SKM-1 (cell line): ENCODE results near the gene CAMK1.

Experiments used
- DNase-seq: peaks from one replicate; lab custom pipeline; 2025; ENCODE audit not compliant: unreplicated experiment; lab: John Stamatoyannopoulos, UW

Gene CAMK1

GRCh38 chr3:9769426-9770275 is at the start of gene CAMK1:
TSS of gene CAMK1 (minus strand) at chr3:9769947. CDS start at chr3:9767749, 2,198 bp downstream.
- no peak for DNase-seq

GRCh38 chr3:9818666-9819335 is 49.1 kb upstream of the CAMK1 start:
- DNase-seq: no peak

DNA sequence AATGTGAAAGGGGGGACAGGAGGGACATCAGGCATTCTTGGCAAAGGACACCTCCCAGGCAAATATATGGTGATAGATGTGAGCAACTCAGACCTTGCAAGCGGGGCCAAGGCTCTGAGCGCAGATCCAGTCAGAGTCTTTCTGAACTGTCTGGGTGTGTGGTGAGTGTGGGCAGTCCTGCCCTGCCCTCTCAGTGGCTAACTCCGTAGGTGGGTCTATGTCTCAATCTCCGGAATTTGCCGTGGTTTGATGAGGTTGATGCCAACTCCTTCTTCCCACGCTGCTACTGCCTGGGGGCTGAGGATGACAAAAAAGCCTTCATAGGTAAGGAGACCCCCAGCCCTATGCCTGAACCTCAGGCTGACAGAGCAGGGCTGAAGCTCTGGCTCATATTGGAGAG is 47.7 kb upstream of the CAMK1 start:
- DNase-seq: no peak

DNA sequence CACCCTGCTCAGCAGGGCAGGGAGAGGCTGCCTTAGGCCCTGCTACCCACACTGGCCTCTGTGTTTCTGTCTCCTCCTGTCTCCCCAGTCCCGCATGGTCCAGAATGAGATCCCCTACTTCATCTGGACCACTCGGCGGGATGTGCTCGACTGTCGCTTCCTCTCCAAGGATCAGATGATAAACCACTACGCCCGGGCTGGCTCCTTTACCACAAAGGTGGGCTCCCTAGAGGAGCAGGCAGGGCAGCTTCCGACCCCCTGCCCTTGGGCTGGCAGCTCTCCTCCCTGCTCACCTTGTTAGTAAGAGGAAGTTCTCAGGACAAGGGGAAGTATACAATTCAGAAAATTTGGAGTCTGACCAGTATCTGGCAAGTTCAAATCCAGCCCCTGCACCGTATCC is 46.2 kb upstream of the CAMK1 start:
- no peak for DNase-seq

DNA sequence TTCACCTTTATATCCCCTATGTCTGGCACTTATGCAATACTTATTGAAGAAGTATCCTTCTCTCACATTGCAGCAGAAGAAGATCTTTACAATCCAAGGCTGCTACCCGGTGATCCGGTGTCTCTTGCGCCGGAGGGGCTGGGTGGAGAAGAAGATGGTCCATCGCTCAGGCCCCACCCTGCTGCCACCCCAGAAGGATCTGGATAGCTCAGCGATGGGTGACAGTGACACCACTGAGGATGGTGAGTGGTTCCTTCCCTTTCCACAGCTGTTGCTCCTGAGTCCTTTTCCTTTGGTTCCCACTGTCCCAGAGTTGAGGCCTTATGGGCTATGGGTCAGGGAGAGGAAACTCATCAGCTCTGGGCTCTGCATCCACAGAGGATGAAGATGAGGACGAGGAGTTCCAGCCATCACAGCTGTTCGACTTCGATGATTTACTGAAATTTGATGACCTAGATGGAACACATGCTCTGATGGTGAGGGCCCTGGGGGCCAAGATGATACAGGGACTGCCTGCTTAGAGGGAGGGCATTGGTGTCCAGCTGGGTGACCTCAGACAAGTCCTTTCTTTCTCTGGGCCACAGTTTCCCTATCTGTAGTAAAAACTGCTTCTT is 43.2 kb upstream of the CAMK1 start:
- no peak for DNase-seq

DNA sequence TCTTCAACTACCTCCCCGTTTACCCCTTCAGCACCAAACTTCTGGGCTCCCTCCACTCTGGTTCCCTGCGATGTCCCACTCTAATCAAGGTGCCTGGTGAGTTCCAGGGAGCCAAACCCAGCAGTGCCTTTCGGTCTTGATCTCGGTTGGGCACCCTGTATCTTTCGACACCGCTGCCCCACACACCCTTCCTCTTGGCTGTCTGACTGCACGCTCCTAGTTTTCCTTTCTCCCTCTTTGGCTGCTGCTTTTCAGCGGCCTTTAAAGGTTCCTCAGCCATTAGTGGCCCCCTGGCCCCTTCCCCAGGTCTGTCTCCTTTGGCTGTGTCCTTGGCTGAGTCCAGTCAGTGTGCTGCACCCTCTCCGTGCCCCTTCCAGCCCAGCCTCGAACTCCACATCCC is 41.1 kb upstream of the CAMK1 start:
- DNase-seq: no peak

GRCh38 chr3:9810433-9810770 is 40.7 kb upstream of the CAMK1 start:
- DNase-seq: no peak

GRCh38 chr3:9809615-9810432 is 40.1 kb upstream of the CAMK1 start, which contains the start of gene TTLL3:
TSS of gene TTLL3 (plus strand) at chr3:9810262. CDS start at chr3:9810662, 400 bp downstream.
- DNase-seq: peak; percentile 57

- peak; percentile 24 for DNase-seq
Observed at GRCh38 chr3:9809239-9809614, 39.5 kb upstream of the CAMK1 start.

GRCh38 chr3:9808345-9809037 is 38.7 kb upstream of the CAMK1 start:
- DNase-seq: no peak

DNA sequence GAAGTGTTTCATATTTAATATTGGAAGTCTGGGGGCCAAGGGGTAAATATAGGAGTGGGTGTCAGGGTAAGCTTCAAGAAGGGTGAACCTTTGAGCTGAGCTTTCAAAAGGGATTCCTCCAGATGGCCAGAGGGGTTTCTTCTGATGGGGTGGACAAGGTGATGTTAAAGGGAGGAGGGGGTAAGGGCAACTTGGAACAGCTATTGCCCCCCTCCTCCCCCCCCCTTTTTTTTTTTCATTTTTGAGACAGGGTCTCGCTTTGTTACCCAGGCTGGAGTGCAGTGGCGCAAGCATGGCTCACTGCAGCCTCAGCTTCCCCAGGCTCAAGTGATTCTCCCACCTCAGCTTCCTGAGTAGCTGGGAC is 38.2 kb upstream of the CAMK1 start:
- DNase-seq: no peak

- no peak for DNase-seq
Observed at GRCh38 chr3:9806688-9807589, 37.2 kb upstream of the CAMK1 start.

DNA sequence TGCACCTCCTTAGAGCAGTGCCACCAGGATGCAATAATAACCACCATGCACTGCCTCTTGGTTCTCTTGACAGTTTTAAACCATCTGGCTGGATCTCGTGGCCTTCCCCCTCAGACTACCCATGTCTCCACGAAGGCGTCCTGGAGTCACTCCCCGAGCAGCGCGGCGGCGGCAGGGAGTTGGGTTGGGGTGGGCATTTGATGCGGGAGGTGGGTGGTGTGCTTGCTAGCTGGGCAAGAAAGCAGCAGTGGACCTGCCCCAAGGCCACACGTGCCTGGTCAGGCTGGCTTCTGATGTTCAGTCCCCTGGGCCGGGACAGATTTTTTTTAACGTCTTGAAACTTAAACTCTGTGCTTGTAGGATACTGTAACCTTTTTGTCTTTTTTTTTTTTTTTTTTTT is 36.4 kb upstream of the CAMK1 start:
- no peak for DNase-seq

- no peak for DNase-seq
Observed at GRCh38 chr3:9804996-9805395, 35.2 kb upstream of the CAMK1 start.

DNA sequence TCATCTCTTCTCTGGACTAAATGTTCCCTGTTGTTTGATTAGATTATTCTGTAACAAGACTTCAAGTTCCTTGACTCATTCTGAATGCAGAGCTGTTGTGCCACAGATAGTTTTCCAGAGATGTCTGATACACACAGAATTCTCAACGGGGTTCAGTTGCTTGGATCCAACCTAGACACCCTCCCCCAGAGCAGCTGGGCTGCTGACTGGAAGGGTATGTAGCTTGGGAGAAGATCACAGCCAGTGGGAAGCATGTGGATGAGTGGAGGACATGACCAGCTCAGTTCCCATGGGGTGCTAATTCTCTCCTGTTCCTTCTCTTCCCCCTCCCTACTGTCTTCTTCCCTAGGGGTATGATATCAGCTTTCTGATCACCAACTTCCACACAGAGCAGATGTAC is 33.7 kb upstream of the CAMK1 start:
- no peak for DNase-seq

DNA sequence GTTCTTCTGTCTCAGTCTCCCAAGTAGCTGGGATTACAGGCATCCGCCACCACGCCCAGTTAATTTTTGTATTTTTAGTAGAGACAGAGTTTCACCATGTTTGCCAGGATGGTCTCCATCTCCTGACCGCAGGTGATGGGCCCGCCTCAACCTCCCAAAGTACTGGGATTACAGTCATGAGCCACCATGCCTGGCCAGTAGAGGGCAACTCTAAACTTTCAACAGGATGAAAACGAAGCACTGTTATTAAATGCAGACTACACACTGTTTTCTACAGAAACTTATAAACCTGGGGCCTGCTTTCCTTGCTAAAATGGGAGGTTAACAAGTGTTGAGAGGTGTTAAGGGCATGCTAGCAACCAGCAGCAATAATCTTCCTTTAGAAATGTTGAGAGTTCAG is 30.8 kb upstream of the CAMK1 start:
- no peak for DNase-seq

DNA sequence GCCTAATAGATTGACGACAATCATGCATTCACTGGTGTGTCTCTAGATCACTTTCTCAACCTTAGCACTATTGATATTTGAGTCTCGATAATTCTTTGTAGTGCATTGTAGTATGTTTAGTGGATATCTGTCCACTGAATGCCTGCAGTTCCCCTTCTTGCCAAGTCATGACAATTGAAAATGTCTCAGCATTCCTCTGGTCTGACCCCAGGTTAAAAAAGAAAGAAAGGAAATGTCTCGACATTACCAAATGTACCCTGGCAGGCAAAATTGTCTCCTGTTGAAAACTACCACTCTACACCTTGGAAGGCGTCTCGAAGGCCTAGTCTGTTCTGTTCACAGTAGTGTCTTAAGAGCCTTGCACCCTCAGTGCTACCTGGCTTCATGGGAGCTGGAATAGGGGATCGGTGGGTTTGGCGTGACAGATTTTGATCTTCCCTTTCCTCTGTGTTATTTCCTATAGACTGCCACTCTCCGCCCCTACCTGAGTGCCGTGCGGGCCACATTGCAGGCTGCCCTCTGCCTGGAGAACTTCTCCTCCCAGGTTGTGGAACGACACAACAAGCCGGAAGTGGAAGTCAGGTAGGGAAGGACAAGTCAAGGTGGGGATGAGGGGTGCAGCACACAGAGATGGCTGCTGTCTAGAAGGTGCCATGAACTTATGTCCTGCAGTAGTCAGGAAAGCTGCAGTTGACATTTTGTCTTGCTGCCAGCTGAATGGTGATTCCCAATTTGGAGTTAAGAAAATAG is 27.6 kb upstream of the CAMK1 start:
- no peak for DNase-seq

GRCh38 chr3:9795207-9795606 is 25.5 kb upstream of the CAMK1 start:
- DNase-seq: no peak

DNA sequence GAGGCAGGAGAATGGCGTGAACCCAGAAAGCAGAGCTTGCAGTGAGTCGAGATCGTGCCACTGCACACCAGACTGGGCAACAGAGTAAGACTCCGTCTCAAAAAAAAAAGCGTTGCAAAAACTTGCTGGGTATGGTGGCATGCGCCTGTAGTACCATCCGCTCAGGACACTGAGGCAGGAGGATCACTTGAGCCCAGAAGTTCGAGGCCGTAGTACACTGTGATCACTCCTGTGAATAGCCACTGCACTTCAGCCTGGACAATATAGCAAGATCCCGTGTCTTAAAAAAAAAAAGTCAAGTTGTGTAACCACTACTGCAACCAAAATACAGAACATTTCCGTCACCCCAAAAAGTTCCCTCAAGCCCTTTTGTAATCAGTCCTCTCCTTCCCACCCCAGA is 24.7 kb upstream of the CAMK1 start:
- no peak for DNase-seq
